GM18507 (cell line): ENCODE results near the gene IL11.

Source experiments
- DNase-seq: peaks from one replicate; pipeline ENCODE4 v3.0.0; 2011; ENCODE audit warnings: low read depth; ENCODE audit not compliant: insufficient read length; ENCODE audit errors: extremely low spot score
- FAIRE-seq: peaks from 2 replicates; lab custom pipeline; 2011; peaks lifted over from hg19 to GRCh38; lab: Jason Lieb, UNC

The IL11 gene

GRCh38 chr19:55376241-55376933, 6.1 kb upstream of the IL11 start, which contains the start of gene TMEM190:
TSS of gene TMEM190 (plus strand) at chr19:55376826. CDS start at chr19:55376854, 28 bp downstream.
- FAIRE-seq: no peak
- no peak for DNase-seq

- no peak for FAIRE-seq
- DNase-seq: no peak
These were observed 3.9 kb upstream of the IL11 start for GRCh38 chr19:55373993-55374757.

- FAIRE-seq (no peak), DNase-seq (no peak)
These were observed 3.2 kb upstream of the IL11 start for GRCh38 chr19:55373306-55373992.

GRCh38 chr19:55372316-55373081, 2.2 kb upstream of the IL11 start:
- no peak for DNase-seq
- FAIRE-seq: no peak

DNA sequence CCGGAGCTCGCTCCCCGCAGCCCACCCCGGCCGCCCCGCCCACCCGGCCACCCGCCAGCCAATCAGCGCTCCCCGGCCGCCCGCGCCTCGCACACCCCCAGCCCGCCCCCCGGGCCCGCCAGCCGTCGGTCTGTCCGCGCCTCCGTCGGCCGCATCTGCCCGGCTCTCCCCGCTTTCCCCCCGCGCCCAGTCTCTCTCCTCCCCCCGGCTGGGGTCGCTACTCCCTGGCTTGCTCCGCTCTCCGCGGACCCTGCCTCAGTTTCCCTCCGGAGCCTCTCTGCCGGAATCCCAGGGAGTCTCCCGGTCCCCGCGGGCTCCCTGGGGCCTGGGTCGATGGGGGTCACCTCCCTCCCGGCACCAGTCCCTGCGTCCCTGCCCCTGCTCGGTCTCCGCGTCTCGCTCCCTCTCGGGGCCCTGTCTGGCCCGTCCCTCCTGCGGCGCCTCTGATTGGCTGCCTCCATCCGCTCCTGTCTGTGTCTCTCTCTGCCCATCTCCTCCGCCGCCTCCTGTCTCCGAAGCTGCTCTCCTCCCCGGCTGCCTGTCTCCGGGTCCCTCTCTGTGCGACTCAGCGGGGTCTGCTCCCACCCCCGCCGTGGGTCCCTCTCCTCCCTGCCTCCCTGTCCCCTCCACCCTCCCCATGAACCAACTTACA, 484 bp downstream of the IL11 start:
- no peak for FAIRE-seq
- no peak for DNase-seq

DNA sequence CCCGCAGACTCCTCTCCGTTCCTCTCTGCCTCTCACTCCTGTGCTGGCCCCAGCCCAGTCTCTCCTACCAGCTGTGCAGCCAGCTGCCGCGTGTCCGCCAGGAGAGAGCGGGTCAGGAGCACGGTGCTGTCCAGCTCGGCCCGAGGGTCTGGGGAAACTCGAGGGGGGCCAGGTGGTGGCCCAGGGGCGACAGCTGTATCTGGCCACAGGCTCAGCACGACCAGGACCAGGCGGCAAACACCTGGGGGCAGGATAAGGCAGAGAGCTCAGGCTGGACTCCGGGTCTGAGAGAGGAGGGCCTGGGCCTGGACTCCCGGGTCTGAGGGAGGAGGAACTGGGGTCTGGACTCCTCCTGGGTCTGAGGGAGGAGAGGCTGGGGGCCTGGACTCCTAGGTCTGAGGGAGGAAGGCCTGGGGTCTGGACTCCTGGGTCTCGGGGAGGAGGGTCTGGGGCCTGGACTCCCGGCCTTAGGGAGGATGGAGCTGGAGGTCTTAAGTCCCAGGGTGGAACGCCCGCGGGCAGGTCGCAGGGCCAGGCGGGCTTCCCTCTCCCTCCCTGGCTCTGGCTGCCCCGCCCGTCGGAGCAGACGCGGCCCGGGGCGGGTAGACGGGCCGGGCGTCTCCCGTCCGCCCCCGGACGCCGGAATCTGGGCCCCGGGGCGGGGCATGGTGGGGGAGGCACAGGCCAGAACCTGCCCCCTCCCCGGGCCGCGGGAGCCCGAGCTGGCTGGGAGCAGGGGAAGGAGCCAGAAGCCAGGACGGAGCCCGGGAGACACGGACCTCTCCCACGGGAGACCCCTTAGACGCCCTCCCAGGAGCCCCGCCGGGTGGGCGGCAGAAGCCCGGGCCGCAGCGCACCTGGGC, 1.3 kb downstream of the IL11 start:
- DNase-seq (no peak), FAIRE-seq (no peak)

GRCh38 chr19:55368106-55368505, 2.2 kb downstream of the IL11 start:
- no peak for FAIRE-seq
- no peak for DNase-seq

DNA sequence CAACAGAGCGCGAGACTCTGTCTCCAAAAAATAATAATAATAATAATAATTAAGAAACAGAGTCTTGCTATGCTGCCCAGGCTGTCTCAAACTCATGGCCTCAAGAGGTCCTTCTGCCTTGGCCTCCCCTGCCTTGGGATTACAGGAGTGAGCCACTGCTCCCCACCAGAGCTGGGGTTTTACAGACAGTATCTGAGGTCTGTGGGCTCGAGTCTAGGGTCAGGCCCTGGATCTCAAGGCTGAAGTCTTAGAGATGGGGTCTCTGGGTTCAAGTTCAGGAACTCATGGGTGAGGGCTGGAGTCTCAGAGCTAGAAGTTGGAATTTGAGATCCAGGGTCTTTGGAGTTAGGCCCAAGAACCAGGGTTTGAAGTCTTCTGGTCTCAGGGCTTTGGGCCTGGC, 3.5 kb downstream of the IL11 start:
- DNase-seq (no peak), FAIRE-seq (no peak)

DNA sequence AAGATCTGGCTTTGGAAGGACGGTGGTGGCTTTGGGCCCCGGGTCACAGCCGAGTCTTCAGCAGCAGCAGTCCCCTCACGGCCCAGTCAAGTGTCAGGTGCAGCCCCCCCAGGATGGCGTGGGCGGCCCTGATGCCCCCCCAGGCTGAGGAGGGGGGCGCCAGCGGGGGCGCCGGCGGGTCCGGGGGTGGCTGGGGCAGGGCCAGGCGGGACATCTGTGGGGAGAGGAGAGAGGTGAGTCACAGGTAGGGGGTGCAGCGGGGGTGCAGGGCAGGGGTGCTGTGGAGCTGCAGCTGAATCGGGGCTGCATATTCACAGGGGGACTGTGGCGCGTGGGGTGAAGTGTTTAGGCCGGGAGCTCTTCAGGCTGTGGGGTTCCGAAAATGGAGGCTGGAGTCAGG, 4.3 kb downstream of the IL11 start:
- FAIRE-seq (no peak), DNase-seq (no peak)

DNA sequence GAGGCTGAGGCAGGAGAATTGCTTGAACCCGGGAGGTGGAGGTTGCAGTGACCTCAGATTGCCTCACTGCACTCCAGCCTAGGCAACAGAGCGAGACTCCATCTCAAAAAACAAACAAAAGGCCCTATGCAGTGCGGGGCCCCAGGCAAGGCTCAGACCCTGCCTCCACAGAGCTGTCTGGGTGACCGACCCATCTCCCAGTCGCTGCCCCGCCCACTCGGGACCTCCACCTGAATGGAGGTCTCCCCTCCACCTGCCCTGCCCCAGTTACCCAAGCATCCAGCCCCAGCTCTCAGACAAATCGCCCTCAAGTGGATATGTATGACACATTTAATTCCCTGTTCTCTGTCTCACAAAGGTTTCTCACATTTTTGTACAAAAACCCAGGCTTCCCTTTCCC, 5.0 kb downstream of the IL11 start:
- FAIRE-seq: no peak

GRCh38 chr19:55362990-55363716, 7.1 kb downstream of the IL11 start, which contains the start of gene GARIN5B:
TSS of gene GARIN5B (minus strand) at chr19:55363260. CDS start at chr19:55363066, 194 bp downstream.
- DNase-seq (no peak), FAIRE-seq (no peak)

More for the DNA sequence above, 5.0 kb downstream of the IL11 start:
- DNase-seq: no peak

DNA sequence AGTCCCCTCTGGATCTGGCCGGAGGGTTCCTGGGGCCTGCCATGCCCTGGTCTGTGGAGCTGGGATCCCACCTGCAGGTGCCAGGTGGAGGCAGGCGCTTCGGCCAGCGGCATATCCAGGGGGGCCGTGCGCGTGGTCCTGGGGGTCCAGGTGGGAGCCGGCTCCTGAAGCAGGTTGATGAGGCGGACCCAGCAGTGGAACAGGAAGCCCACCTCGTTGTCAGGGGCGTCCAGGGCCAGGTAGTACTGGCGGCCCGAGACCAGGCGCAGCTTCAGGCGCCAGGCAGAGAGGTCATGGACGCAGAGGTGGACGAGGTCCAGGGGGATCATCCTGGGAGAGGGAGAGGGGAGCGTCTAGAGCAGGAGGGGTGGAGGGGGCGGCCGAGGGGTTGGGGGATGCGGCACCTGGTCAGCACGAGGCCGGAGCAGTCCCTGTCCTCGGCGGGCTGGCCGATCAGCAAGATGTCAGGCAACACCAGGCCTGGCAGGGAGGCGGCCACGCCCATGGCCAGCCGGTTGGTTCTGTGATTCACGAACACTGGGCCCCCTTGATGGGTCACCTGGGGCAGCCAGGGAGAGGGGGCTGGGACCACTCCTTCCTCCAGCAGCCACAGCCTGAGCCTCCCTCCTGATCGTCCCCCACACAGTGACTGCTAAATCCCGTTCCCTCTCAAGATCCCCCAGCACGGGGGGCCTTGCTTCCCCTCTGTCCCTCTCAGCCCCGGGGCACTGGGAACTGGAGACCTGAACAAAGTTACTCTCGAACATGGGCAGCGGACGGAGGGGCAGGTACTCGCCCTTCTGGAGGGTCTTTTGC, 7.9 kb downstream of the IL11 start:
- FAIRE-seq: no peak

DNA sequence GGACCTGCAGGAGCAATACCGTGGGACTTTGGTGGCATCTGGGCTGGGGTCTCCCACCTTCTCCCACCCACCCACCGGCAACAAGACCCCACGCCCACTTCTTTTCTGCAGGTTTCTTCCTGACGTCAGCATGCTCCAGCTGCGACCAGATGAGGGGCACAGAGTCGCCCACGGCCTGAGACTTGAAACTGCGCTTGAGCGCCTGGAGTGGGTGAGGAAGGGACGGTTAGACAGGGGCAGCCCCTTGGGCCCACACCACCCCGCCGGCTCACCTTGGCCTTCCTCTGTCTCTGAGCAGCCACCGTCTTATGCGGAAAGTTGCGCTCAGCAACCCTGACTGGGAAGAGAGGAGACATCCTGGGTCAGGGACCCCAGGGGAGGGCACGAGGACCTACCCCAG, 9.4 kb downstream of the IL11 start:
- FAIRE-seq (no peak), DNase-seq (no peak)

More for the DNA sequence above, 7.9 kb downstream of the IL11 start:
- no peak for DNase-seq

GRCh38 chr19:55358943-55359908, 11.0 kb downstream of the IL11 start:
- no peak for DNase-seq
- FAIRE-seq: no peak

DNA sequence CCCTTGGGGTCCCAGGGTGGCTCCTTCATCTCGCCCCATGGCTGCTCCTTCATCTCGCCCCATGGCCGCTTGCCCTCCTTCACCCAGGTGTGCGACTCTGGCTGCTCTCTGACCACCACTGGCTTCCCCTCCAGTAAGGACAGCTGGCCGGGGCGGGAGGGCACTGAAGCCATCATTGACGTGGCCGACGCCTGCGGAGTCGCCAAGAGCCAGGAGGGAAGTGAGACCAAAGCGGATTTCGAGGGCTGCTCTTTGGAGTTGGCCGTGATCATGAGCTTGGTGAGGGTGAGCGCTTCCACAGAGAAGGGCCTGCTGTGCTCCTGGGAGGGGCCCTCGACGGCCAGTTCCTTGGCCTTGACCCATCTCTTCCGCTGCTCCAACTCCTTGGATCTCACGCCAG, 11.8 kb downstream of the IL11 start:
- FAIRE-seq (no peak), DNase-seq (no peak)
